Measurements from ENCODE around the gene BTNL9.
"Not testable (repeated sequence)": the region's sequence is repeated elsewhere in the genome, so short reads cannot be mapped to it uniquely, and the experiment has no call there.

BTNL9 gene

DNA sequence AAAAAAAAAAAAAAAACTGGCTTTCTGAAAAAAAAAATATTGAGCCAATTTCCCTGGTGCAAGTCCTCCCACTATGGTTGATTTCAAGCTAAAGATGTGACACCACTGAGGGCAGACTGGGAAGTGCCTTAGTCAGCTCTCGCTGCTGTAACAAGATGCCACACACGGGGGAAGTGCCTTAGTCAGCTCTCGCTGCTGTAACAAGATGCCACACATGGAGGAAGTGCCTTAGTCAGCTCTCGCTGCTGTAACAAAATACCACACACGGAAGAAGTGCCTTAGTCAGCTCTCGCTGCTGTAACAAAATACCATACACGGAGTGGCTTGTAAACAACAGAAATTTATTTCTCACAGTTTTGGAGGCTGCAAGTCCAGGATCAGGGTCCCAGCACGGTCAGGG is 23.4 kb downstream of the BTNL9 start:
- DNase-seq, result no peak

DNA sequence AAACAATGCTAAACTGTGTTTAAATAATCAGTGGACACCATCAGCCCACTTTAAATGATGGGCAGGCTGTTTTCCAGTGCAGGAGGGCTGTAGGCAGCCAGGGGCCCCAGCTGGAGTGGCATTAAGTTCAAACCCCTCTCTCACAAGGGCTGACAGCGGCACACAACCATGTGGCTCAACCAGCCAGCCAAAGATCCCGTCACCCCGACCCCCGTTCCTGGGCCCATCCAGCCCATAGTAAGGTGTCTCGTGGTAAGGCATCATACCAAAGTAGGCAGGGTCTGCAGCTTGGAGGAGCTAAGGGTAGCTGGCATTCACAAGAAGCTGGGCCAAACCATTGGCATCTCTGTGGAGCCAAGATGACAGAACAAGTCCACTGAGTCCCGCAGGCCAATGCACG is 24.9 kb downstream of the BTNL9 start:
- DNase-seq, result no peak

DNA sequence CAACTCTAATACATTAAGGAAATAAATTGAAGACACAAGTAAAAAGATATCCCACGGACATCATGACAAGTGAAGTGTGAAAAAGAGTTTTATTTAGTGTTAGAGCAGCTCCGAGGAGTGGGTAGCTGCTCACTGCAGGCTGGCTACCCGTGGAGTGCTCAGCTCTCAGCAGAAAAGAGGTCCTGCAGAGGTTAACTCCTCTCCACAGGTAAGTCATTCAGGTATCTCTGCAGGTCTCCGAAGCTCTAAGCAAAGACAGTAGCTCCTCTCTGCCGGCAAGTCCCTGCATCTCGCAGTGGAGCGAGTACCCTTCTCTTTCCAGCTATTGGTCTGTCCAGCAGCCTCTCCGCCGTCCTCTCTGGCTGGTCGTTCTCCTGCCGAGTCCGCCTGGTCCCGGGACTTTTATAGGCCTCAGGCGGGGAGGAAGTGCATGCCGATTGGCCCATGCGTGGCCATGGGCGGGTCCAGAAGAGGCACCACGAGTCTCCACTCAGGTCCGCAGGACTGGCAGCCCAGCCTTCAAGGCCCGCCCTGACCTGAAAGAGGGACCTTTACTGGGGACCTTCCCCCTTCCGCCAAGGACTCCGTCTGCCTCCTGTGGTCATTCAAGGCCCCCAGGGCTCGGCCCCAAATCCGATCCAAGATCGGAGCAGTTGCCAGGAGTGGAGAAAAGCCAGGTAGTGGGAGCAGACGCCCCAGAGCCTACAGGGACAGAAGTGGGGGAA is 29.9 kb downstream of the BTNL9 start:
- no peak for DNase-seq

DNA sequence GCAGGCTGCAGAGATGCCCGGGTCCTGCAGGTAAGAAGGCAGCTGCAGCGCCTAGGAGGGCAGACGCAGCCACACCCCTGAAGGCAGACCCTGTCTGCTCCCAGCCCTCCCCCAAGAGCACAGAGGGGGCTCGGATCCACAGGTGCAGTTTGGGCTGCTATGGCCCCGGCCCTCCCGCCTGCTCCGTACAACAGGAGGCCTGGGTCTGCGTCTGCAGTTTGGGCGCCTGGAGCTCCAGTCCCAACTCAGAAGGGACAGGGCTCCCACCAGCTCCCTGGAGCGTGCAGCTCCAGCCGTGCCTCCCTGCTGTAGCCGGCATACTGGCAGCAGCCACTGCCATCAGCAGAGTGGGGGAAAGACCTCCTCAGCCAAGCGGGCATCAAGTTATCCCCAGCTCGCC is 30.5 kb downstream of the BTNL9 start:
- DNase-seq, result no peak

DNA sequence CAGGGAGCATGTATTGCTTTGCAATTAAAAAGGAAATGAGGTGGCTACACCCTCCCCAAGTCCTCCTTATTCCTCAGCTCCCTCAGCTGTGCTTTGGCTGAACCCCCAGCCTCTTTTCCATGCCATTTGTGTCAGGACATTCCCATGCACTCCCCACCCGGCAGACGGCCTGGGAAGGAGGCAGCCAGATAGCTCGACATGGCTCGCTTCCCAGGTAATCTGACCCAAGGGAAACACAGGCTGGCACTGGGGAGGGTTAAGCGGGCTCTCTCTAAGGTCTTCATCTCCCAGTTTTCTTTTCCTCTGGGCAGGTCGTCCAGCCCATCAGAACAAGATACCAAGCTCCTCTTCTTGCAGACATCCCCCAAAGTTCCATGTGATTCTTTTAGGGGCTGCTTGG is 31.2 kb downstream of the BTNL9 start:
- no peak for DNase-seq

DNA sequence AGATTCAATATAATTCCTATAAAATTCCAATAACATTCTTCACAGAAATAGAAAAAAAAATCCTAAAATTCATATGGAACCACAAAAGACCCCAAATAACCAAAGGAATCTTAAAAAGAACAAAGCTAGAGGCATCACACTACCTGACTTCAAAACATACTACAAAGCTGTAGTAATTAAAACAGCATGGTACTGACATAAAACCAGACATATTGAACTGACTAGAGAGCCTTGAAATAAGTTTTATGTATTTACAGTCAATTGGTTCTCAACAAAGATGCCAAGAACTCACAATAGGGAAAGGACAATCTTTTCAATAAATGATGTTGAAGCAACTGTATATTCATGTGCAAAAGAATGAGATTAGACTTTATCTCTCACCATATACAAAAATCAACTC is 36.9 kb downstream of the BTNL9 start:
- DNase-seq, result no peak

DNA sequence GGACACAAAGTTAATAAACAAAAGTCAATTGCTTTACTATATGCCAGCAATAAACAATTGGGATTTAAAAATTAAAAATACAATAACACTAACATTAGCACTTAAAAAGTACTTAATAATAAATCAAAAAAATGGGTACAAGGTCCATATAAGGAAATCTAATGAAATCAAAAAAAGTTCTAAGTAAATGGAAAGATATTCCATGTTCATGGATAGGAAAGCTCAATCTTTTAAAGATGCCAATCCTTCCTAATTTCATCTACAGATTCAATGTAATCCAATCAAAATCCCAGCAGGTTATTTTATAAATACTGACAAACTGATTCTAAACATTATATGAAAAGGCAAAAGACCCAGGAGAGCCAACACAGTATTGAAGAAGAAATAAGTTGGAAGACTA is 41.9 kb downstream of the BTNL9 start:
- no peak for DNase-seq

DNA sequence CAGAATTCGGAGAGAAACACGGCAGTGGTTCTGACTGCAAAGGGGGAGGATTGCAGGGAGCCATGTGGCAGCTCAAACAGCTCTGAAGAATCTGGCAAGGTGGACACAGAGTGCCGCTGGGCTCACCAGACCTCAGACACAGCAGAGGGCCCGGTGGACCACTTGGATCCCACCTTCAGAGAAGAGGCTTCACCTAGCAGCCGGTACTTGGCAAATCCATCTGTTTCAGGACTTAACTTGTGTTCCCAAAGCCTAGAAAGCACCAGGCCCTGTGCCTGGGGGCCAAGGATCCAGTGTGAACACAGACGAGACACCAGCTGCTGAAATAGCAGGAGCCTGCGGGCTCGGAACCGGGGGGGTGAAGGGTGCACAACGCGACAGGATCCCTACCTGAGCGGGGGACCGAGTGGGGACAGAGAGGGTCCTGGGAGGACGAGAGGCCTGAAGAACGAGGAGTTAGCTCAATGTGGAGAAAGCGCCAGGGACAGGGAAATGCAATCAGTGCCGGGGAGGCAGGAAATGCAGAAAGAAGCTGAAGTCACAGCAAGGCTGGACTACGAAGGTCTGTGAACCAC is 44.6 kb downstream of the BTNL9 start:
- no peak for DNase-seq

DNA sequence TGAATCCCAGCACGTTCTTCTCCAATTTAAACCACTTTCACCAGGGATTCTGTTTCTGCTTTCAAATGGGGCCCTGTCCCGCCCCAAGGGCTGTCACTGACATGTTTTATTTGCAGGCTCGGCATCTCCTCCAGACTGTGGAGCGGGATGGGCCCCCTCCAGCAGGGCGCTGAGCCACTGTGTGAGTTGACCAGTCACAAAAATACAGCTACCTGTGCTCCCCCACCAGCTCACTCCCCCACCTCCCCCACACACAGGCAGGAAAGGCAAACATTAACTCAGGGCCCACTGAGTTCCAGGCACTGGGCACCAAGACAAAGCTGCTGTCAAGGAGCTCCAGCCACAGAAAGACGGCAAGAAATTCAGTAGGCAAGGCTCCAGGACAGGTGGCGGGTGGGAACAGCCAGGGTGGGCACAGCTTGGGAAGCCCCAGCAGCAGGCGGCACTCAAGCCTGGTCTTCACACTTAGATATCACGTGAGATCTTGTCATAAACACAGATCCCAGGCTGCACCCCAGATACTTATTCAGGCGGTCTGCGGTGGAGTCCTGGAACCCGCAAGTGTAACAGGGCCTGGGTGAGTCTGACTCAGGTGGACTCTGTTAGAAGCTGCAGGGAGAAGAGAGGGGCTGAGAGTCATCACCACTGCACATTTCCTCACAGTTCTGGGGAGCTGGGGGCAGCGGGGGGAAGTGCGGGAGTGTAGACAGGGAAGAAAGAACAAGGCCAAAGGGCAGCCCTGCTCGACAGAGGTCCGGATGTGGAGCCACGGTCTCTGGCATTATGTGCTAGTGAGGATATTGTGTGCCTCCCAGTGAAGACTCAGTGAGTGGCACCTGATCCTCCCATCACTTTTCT is 46.2 kb downstream of the BTNL9 start:
- no peak for DNase-seq

DNA sequence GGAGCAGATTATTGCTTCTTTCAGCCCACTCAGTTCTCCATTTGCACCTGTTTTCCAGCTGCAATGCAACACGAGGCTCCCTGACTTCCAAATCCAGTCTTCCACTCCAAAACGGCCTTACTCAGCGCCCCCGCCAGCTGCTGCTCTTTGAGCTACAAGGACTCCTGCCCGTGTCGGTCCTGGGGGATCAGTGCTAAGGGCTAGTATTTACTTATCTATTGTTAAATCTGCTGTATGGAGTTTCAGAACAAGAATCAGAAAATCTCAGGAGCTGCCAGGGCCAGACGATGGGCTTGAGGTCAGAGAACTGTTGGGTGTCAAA is 46.8 kb downstream of the BTNL9 start:
- DNase-seq, result no peak

DNA sequence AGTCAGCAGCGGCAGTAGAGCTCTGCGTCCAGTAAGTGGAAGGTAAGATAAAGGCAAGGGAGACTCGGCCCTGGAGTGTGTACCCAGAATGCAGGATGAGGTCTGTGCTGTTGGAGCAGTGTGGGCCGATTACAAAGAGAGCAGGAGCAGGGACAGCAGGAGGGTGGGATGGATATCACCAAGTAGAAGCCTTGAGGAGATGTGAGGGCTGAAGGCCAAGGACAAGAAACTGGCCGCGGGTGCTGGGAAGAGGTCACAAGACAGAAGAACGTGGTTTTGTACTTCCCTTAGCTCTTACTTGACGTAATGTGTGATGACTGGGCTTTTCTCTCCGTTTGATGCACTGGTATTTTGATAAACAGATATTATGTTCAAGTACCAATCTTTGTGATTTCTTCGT is 47.2 kb downstream of the BTNL9 start:
- DNase-seq, result no peak

DNA sequence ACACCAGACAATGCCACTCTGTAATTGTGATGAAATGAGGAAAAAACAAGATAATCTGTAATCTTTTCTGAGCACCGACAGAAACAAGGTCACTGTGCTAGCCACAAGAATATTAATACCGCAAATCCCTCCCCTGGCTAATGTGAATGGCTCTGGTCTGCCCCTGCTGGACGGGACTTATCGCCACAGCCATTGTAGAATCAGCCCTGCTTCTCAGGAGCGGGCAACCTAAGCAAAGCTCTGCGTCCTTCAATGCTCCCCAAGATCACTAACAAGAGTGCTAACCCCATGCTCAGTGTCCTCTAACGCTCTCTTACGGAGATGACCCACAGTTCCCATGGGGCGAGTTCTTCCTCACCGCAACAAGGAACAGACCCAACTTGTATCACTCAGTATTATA is 48.2 kb downstream of the BTNL9 start:
- peak in 1 of 2 experiments; percentile 20 for DNase-seq

DNA sequence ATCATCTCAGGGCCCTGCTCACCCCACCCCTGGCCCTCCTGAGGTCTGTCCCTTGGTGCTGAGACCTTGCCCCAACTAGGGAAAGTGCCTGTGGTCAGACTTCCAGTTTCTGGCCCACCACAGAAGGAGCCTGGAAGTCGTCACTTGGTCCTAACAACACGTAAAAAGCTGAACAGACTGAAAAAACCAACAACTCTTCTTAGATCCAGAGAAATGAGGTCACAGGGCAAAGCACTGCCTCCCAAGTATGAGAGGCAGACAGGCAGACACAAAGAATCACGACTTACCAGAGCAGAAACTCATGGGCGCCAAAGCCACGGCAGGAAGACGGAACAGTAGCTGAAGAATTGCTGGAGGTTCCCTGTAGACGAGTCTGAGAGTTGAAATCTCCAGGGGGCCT is 52.4 kb downstream of the BTNL9 start:
- DNase-seq, result no peak

DNA sequence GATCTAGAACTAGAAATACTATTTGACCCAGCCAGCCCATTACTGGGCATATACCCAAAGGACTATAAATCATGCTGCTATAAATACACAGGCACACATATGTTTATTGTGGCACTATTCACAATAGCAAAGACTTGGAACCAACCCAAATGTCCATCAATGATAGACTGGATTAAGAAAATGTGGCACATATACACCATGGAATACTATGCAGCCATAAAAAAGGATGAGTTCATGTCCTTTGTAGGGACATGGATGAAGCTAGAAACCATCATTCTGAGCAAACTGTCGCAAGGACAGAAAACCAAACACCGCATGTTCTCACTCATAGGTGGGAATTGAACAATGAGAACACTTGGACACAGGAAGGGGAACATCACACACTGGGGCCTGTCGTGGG is 55.1 kb downstream of the BTNL9 start:
- DNase-seq, result not testable (repeated sequence)

DNA sequence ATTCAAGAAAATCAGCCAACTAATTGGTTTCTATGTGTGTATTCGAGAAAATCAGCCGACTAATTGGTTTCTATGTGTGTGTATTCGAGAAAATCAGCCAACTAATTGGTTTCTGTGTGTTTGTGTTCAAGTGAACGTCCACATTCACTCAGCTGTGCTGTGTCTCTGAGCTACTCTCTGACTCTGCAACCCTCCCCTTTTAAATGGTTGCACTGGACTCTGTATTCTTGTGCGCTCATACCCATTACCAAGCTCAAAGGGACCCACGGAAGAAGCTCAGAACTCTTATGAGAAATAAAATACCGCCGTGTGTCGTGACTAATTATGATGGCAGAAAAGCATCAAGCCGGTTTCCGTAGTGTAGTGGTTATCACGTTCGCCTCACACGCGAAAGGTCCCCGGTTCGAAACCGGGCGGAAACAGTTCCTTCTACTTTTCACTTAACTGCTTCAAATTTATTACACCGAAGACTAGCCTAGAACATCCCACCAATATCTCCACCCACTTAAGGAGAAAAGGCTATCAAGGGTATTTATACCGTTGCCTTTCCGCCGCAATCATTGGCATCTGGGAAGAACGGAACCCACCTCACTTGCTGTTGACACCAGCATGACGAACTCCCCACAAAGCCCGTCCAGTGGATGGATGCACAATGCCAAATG is 56.8 kb downstream of the BTNL9 start:
- DNase-seq, result not testable (repeated sequence)

DNA sequence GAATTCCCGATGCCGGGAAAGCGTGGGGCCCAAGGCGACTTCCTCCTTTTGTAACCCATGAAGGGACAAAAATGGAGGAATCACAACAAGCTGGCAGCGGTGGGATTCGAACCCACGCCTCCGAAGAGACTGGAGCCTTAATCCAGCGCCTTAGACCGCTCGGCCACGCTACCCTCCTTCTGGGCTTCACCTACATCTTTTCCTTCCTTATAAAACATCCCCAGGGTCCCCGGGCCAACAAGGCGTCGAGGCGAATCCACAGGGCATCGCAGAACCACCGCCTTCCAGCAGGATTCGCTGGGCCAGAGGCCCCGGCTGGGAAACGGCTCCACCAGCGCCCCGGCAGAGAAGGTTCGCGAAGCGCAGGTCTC is 57.3 kb downstream of the BTNL9 start:
- DNase-seq, result not testable (repeated sequence)

DNA sequence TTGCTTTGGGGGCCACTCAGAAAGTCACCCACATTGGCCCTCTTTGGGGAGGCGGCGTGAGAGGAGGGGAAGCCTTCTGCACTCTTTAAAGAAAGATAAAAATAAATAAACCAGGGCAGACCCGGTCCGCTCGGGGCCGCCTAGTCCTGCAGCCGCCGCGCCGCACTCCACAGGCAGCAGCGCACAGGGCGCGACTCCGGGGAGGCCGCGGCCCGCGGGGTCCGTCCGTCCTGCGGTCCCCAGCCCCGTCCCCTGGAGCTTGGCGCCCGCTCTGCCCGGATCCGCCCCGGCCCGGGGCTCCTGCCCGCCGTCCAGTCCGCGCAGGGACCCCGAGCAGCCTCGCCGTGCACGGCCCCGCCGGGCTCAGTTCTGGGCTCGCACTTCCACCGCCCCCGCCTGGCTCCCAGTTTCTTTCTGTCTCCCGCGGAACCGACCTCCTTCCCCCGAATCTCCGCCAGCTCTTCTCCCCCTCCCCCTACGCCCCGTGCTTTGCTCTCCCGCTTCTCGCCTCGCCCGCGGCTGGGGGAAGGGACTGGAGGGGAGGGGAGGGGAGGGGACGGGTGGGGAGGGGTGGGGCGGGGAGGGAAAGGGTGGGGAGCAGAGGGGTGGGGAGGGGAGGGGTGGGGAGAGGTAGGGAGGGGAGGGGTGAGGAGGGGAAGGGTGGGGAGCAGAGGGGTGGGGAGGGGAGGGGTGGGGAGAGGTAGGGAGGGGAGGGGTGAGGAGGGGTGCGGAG is 57.9 kb downstream of the BTNL9 start:
- not testable (repeated sequence) for DNase-seq

DNA sequence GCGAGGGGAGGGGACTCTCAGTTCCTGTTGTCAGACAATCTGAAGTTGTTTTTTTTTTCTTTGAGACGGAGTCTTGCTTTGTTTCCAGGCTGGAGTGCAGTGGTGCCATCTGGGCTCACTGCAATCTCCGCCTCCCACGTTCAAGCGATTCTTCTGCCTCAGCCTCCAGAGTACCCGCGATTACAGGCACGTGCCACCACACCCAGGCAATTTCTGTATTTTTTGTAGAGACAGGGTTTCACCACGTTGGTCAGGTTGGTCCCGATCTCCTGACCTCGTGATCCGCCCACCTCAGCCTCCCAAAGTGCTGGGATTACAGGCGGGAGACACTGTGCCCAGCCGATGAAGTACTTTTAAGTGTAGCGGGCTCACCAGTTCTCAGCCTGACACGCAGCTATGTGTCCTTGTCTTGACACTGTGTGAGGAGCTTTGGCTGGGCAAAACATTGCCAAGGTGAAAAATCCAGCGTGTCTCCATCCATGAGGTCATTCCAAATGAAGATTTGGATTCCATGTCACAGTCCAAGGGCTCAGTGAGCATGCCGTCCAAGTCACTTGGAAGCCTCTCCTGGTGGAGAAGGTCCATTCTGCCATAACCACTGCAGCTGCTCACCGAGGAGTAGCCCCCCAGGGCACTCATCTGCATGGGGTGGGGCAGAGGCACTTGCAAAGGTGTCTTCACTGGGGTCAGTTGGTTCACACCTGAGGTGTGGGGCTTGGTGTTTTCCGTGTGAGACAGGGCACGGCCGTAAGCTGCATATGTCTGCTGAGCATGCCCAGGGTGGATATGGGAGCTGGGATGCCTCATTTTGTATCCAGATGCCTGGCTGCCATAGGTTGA is 58.9 kb downstream of the BTNL9 start:
- no peak for DNase-seq

DNA sequence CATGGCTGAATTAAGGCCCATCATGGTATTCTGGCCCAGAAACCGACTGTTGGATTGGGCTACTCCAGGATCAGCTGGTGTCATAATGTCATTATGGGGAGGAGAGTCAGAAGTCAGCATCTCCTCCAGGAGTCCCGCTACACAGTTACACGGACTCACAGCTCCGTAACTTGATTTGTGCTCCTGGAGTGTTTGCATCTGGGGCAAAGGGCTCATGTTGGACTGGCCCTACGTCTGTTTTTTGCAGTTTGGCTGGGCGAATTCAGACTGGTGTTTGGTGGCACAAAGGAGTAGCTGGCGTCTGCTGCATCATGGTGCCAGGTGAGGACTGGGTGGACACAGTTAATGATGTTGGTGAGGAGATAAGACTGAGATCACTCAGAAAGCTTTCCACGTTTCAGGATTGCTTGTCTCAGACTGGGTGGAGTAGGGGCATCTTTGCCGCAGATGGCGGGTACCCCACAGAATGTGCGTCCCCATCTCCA is 59.6 kb downstream of the BTNL9 start:
- no peak for DNase-seq

DNA sequence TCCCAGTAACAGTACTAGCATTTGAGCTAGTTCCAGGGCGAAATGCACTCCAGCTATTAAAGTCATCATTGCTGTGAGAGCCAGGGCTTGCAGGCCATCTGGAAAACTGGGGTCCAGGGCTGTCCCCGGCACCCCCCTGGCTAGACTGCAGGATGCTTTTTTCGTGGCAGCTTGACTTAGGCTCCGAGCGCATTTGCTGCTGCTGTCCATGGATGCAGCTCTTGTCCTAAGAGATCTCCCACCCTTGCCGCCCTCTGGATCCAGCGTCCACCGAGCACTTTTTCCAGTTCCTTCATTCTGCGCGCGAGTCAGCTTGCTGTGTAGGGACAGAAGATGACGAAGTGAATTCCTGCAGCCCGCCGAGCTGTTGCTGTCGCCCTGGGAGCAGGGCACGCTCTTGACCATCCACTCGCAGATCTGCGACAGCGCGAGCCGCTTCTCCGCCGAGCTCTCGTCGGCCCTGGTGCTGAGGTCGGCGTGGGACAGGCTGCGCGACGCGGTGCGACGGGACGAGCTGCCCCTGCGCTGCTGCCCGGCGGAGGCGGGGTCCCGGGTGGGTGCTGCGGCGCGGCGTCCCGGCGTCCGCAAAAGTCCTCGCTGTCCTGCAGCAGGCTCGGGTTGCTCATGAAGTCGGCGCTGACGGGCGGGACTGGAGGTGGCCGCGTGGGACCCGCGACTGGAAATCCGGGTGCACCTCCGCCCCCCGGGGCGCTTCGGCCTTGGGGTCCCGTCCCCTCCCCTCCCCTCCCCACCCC is 60.2 kb downstream of the BTNL9 start:
- peak in 1 of 2 experiments; percentile 26 for DNase-seq

DNA sequence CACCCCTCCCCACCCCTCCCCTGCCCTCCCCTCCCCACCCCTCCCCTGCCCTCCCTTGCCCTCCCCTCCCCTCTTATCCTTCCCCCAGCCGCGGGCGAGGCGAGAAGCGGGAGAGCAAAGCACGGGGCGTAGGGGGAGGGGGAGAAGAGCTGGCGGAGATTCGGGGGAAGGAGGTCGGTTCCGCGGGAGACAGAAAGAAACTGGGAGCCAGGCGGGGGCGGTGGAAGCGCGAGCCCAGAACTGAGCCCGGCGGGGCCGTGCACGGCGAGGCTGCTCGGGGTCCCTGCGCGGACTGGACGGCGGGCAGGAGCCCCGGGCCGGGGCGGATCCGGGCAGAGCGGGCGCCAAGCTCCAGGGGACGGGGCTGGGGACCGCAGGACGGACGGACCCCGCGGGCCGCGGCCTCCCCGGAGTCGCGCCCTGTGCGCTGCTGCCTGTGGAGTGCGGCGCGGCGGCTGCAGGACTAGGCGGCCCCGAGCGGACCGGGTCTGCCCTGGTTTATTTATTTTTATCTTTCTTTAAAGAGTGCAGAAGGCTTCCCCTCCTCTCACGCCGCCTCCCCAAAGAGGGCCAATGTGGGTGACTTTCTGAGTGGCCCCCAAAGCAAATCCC is 61.1 kb downstream of the BTNL9 start:
- not testable (repeated sequence) for DNase-seq

Measured in NCI-H526 (cell line).